ENCODE data around the gene GOLGA1. TPM values are rescaled to one million over a fixed set of nuclear protein-coding genes. Genes with fewer than 3 reads are reported as not detected.

GOLGA1 gene
- total and polyA plus RNA-seq, 10 of the 15 experiments (the other 5 are each of a cell fraction or from before 2014, with no cell fraction given), result 2.9 to 14.1 (median 8.1) TPM

- ChIA-PET CTCF (interaction anchor here (1.6 to 26.5 kb wide), 3 partner anchors 9 to 226 kb away, joined by 4 to 575 read pairs (median 49); partner anchors contain the start of genes NR6A1, OLFML2A and WDR38), RAD21 (ENCODE audit: unreplicated experiment) (interaction anchor here (1.7 kb wide), 1 partner anchor 9 kb away, joined by 6 read pairs; the partner anchor contains the start of gene WDR38), POLR2A (interaction anchor here (0.6 kb wide), 1 partner anchor 37 kb away, joined by 3 read pairs; no protein-coding TSS in a partner anchor), SMC1A (ENCODE audit: uncharacterized antibody, unreplicated experiment) (no interaction called here)
- ATAC-seq (no peak), FAIRE-seq (no peak), DNase-seq (ENCODE audit: low read depth, low spot score) (no peak)
- no peak overlapping the region for H3K4me3 ChIP-seq
- no peaks in the 10 kb centered on the region for H3K9me3 ChIP-seq (replicated peaks; ENCODE audit: control insufficient read depth, insufficient read depth, low read length)
- in situ Hi-C loops (cut with MboI) (no loop called here), intact Hi-C loops (cut with micrococcal nuclease; ENCODE audit: unreplicated experiment) (no loop called here)
- H3K79me2 ChIP-seq (ENCODE audit: control insufficient read depth, insufficient read depth, low read length), result no peaks in the 10 kb centered on the region
- no peaks in the 10 kb centered on the region for H3K36me3 ChIP-seq (ENCODE audit: control insufficient read depth in 2 of 2, insufficient read depth in 2 of 2, low read length in 1 of 2)
- no peaks in the 10 kb centered on the region for H3K27me3 ChIP-seq (replicated peaks in 1 of 2; ENCODE audit: control insufficient read depth in 2 of 2, insufficient read depth in 2 of 2, low read length in 1 of 2)
- no peak overlapping the region for H3K9ac ChIP-seq (ENCODE audit: control insufficient read depth, insufficient read depth, low read length)
- no peaks in the 10 kb centered on the region for H3K4me1 ChIP-seq (ENCODE audit: control insufficient read depth, insufficient read depth, low read length)
- TF ChIP-seq HDGF (IDR thresholded peaks at IDR 0.05), result no peak
- TF ChIP-seq, protein P1, sequence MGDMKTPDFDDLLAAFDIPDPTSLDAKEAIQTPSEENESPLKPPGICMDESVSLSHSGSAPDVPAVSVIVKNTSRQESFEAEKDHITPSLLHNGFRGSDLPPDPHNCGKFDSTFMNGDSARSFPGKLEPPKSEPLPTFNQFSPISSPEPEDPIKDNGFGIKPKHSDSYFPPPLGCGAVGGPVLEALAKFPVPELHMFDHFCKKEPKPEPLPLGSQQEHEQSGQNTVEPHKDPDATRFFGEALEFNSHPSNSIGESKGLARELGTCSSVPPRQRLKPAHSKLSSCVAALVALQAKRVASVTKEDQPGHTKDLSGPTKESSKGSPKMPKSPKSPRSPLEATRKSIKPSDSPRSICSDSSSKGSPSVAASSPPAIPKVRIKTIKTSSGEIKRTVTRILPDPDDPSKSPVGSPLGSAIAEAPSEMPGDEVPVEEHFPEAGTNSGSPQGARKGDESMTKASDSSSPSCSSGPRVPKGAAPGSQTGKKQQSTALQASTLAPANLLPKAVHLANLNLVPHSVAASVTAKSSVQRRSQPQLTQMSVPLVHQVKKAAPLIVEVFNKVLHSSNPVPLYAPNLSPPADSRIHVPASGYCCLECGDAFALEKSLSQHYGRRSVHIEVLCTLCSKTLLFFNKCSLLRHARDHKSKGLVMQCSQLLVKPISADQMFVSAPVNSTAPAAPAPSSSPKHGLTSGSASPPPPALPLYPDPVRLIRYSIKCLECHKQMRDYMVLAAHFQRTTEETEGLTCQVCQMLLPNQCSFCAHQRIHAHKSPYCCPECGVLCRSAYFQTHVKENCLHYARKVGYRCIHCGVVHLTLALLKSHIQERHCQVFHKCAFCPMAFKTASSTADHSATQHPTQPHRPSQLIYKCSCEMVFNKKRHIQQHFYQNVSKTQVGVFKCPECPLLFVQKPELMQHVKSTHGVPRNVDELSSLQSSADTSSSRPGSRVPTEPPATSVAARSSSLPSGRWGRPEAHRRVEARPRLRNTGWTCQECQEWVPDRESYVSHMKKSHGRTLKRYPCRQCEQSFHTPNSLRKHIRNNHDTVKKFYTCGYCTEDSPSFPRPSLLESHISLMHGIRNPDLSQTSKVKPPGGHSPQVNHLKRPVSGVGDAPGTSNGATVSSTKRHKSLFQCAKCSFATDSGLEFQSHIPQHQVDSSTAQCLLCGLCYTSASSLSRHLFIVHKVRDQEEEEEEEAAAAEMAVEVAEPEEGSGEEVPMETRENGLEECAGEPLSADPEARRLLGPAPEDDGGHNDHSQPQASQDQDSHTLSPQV (IDR thresholded peaks at IDR 0.05), result no peak
- TF ChIP-seq MTA2 (IDR thresholded peaks at IDR 0.05; ENCODE audit: low read depth), result no peak
- TF ChIP-seq BRCA1 (IDR thresholded peaks at IDR 0.05; ENCODE audit: low read depth, low read length), result no peak
- no peak for TF ChIP-seq ZSCAN29 (IDR thresholded peaks at IDR 0.05)
- no peak for TF ChIP-seq SMC3 (IDR thresholded peaks at IDR 0.05; ENCODE audit: borderline replicate concordance, low read length)
- no peak for TF ChIP-seq EZH2 (IDR thresholded peaks at IDR 0.05; ENCODE audit: borderline replicate concordance, control insufficient read depth, low read depth, low read length)
- TF ChIP-seq ASH2L (IDR thresholded peaks at IDR 0.05; ENCODE audit: borderline replicate concordance, low read depth), result no peak
- no peak for TF ChIP-seq IKZF2 (IDR thresholded peaks at IDR 0.05)
- TF ChIP-seq MTA3 (IDR thresholded peaks at IDR 0.05; ENCODE audit: borderline replicate concordance, low read length), result no peak
- no peak for TF ChIP-seq KAT2A (conservative IDR thresholded peaks at IDR 0.05; ENCODE audit: control insufficient read depth, low read depth, low read length)
- TF ChIP-seq IRF4 (IDR thresholded peaks at IDR 0.05; ENCODE audit: low read depth, low read length), result no peak
- BruUV-seq (replicated peaks), result no TSS peak
- H2AFZ ChIP-seq (ENCODE audit: control insufficient read depth, low read depth, low read length), result no peak overlapping the region
- H4K20me1 ChIP-seq (ENCODE audit: control insufficient read depth, insufficient read depth), result no peaks in the 10 kb centered on the region
- no peak overlapping the region for H3K4me2 ChIP-seq (ENCODE audit: control insufficient read depth, insufficient read depth)
- 52% methylated on average over 11 of the region's 11 CpGs for WGBS (ENCODE audit: insufficient coverage, insufficient replicate concordance, low lambda C conversion rate, missing lambda C conversion rate)
- no peak overlapping the region for H3K27ac ChIP-seq (ENCODE audit: control insufficient read depth, insufficient read depth)
These were observed 97.3 kb downstream of the GOLGA1 start for GRCh38 chr9:124843456-124844034.
